ENCODE results near the gene MBNL1.
A peak's percentile ranks its signal among the peaks of the same experiment; 100 is the strongest.

MBNL1 gene

DNA sequence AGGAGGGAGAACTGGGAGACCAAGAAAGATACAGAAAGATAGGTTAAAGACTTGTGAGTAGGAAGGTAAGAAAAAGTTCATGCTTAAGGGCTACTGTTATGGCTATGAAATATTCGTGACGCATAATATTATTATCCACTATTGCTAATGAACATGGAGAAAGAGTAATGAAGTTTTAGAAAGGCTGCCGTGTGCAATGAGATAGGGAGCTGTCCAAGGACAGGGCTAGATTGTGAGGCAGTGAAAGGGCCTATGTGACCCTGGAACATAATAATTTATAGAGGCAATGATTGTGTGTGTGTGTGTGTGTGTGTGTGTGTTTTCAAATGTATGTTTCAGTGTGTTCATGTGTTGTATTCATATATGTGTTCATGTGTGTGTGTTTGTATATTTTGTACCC, 27.7 kb downstream of the MBNL1 start:
- no peak overlapping the region for H4K91ac ChIP-seq (ENCODE audit: low read depth, low read length)
- no peak for DNase-seq
- H2AFZ ChIP-seq (ENCODE audit: insufficient read depth, low read length, poor library complexity) = no peak overlapping the region
- H2AK5ac ChIP-seq (ENCODE audit: low read length) = no peak overlapping the region
- no peak overlapping the region for H3K14ac ChIP-seq (ENCODE audit: low read length)
- no peaks in the 10 kb centered on the region for H3K79me1 ChIP-seq (ENCODE audit: low read length)
- WGBS (ENCODE audit: extremely low coverage, insufficient coverage, insufficient read length) = no CpG with 5 or more reads among the region's 3 CpGs
- no peak overlapping the region for H2BK5ac ChIP-seq (ENCODE audit: low read depth, low read length, poor library complexity)
- no peak overlapping the region for H3K27ac ChIP-seq (ENCODE audit: low read depth, low read length)
- no peaks in the 10 kb centered on the region for H3K79me2 ChIP-seq (ENCODE audit: control insufficient read depth, insufficient read depth, low read length, poor library complexity)
- no peak overlapping the region for H2BK12ac ChIP-seq (ENCODE audit: low read length)
- no peak overlapping the region for H3K23ac ChIP-seq (ENCODE audit: low read length)
- H4K12ac ChIP-seq (ENCODE audit: low read depth, low read length) = no peak overlapping the region
- peaks cover 2 to 3% of the 10 kb centered on the region in 2 experiments for H3K36me3 ChIP-seq (ENCODE audit: control insufficient read depth in 1 of 2, insufficient read depth in 2 of 2, low read length in 2 of 2)
- H3K4ac ChIP-seq (ENCODE audit: low read depth, low read length) = no peak overlapping the region
- H3K18ac ChIP-seq (ENCODE audit: low read length) = no peak overlapping the region
- peaks cover 0 to 2% of the 10 kb centered on the region in 2 experiments for H3K4me1 ChIP-seq (ENCODE audit: control insufficient read depth in 1 of 2, insufficient read depth in 2 of 2, low read length in 2 of 2)
- no peak overlapping the region for H3K9ac ChIP-seq (ENCODE audit: low read length)
- H2BK120ac ChIP-seq (ENCODE audit: insufficient read depth, low read length, poor library complexity) = no peak overlapping the region
- no peak overlapping the region for H3K4me3 ChIP-seq (ENCODE audit: low read depth, low read length)
- H4K8ac ChIP-seq (ENCODE audit: low read depth, low read length) = no peak overlapping the region
- no peaks in the 10 kb centered on the region for H3K9me3 ChIP-seq (ENCODE audit: insufficient read depth, low read depth, low read length)
- no peaks in the 10 kb centered on the region for H3K27me3 ChIP-seq (ENCODE audit: insufficient read depth, low read length)
- no peak overlapping the region for H3K4me2 ChIP-seq (ENCODE audit: low read length)

DNA sequence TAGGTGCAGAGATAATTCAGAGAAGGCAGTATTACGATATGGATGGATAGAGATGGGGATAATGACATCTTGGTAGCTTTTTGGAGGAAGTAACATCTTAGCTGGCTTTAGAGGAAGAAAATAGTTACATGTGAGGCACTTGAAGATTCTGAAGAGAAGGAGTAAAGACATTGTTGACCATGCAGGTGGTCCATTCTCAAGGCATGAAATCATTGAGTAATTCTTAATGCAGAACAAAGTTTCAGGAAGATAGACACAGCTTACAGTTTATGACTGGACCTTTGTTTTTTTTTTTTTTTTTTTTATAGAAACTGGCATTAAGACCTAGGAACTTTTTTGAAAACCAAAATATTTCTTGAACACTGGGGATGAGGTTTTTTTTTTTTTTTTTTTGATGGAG, 28.2 kb downstream of the MBNL1 start:
- Histone ChIP-seq H4K12ac (ENCODE audit: low read depth, low read length) (no peak overlapping the region), H3K4ac (ENCODE audit: low read depth, low read length) (no peak overlapping the region), H3K4me3 (ENCODE audit: low read depth, low read length) (no peak overlapping the region), H3K27me3 (ENCODE audit: insufficient read depth, low read length) (no peaks in the 10 kb centered on the region), H4K8ac (ENCODE audit: low read depth, low read length) (no peak overlapping the region), H3K18ac (ENCODE audit: low read length) (no peak overlapping the region), H3K9ac (ENCODE audit: low read length) (no peak overlapping the region), H2AK5ac (ENCODE audit: low read length) (no peak overlapping the region), H2BK12ac (ENCODE audit: low read length) (no peak overlapping the region), H2AFZ (ENCODE audit: insufficient read depth, low read length, poor library complexity) (no peak overlapping the region), H3K36me3 (ENCODE audit: control insufficient read depth in 1 of 2, insufficient read depth in 2 of 2, low read length in 2 of 2) (peaks cover 2 to 3% of the 10 kb centered on the region in 2 experiments), H3K14ac (ENCODE audit: low read length) (no peak overlapping the region), H3K23ac (ENCODE audit: low read length) (no peak overlapping the region), H3K4me1 (ENCODE audit: control insufficient read depth in 1 of 2, insufficient read depth in 2 of 2, low read length in 2 of 2) (peaks cover 0 to 2% of the 10 kb centered on the region in 2 experiments), H3K27ac (ENCODE audit: low read depth, low read length) (no peak overlapping the region), H4K91ac (ENCODE audit: low read depth, low read length) (no peak overlapping the region), H3K79me1 (ENCODE audit: low read length) (no peaks in the 10 kb centered on the region), H3K79me2 (ENCODE audit: control insufficient read depth, insufficient read depth, low read length, poor library complexity) (no peaks in the 10 kb centered on the region), H2BK5ac (ENCODE audit: low read depth, low read length, poor library complexity) (no peak overlapping the region), H3K4me2 (ENCODE audit: low read length) (no peak overlapping the region), H3K9me3 (ENCODE audit: insufficient read depth, low read depth, low read length) (no peaks in the 10 kb centered on the region), H2BK120ac (ENCODE audit: insufficient read depth, low read length, poor library complexity) (no peak overlapping the region)
- no peak for DNase-seq
- WGBS (ENCODE audit: extremely low coverage, insufficient coverage, insufficient read length) = no CpG with 5 or more reads among the region's 1 CpG

DNA sequence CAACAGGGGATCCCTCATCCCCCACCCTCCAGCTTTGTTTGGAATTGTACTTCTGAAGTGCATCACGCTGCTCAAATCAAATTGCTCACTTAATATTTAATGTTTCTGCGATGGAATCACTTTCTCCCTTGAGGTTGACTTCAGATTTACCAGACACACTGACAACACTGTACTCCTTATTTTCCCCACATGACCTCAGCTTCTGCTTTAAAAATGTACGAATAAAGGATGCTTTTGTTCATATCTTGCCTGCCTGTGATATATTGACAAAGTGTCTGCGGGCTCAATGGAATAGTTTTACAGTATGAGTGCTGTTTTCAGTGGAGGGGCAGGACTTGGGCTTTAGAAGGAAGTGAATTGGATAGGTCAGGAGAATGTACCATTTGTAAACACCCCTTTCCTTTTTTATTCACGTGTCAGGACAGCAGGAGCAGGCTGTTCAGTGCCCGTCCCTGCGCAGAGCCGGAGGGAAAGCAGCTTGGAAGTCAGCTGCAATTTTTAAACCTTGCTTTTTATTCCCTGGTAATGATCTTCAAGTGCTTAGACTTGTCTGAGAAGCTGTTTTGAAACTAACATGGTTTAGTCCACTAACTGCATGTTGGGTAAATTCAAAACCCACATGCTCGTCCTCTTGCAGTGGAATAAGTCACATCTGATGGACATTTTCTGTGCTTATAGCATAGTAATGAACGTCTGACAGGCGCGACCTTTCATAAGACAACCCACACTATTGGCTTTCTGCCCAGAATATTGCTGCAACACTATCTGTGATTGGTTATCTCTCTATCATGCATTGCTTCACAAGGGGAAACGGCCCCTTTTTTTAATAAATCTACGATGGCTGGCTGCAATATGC, 29.9 kb downstream of the MBNL1 start:
- Histone ChIP-seq H3K79me1 (ENCODE audit: low read length) (no peaks in the 10 kb centered on the region), H2BK5ac (ENCODE audit: low read depth, low read length, poor library complexity) (no peak overlapping the region), H3K27me3 (ENCODE audit: insufficient read depth, low read length) (no peaks in the 10 kb centered on the region), H3K4me1 (ENCODE audit: control insufficient read depth in 1 of 2, insufficient read depth in 2 of 2, low read length in 2 of 2) (peaks cover 0 to 2% of the 10 kb centered on the region in 2 experiments), H3K79me2 (ENCODE audit: control insufficient read depth, insufficient read depth, low read length, poor library complexity) (no peaks in the 10 kb centered on the region), H4K91ac (ENCODE audit: low read depth, low read length) (no peak overlapping the region), H2AK5ac (ENCODE audit: low read length) (no peak overlapping the region), H2BK120ac (ENCODE audit: insufficient read depth, low read length, poor library complexity) (no peak overlapping the region), H3K9ac (ENCODE audit: low read length) (no peak overlapping the region), H3K4me3 (ENCODE audit: low read depth, low read length) (no peak overlapping the region), H3K23ac (ENCODE audit: low read length) (no peak overlapping the region), H3K4me2 (ENCODE audit: low read length) (peak overlapping the region; percentile 8), H4K12ac (ENCODE audit: low read depth, low read length) (no peak overlapping the region), H3K27ac (ENCODE audit: low read depth, low read length) (no peak overlapping the region), H3K9me3 (ENCODE audit: insufficient read depth, low read depth, low read length) (no peaks in the 10 kb centered on the region), H4K8ac (ENCODE audit: low read depth, low read length) (no peak overlapping the region), H2BK12ac (ENCODE audit: low read length) (no peak overlapping the region), H3K4ac (ENCODE audit: low read depth, low read length) (no peak overlapping the region), H2AFZ (ENCODE audit: insufficient read depth, low read length, poor library complexity) (no peak overlapping the region), H3K18ac (ENCODE audit: low read length) (no peak overlapping the region), H3K36me3 (ENCODE audit: control insufficient read depth in 1 of 2, insufficient read depth in 2 of 2, low read length in 2 of 2) (peaks cover 2 to 3% of the 10 kb centered on the region in 2 experiments), H3K14ac (ENCODE audit: low read length) (no peak overlapping the region)
- DNase-seq = peak; percentile 43 to 59
- WGBS (ENCODE audit: extremely low coverage, insufficient coverage, insufficient read length) = no CpG with 5 or more reads among the region's 14 CpGs

DNA sequence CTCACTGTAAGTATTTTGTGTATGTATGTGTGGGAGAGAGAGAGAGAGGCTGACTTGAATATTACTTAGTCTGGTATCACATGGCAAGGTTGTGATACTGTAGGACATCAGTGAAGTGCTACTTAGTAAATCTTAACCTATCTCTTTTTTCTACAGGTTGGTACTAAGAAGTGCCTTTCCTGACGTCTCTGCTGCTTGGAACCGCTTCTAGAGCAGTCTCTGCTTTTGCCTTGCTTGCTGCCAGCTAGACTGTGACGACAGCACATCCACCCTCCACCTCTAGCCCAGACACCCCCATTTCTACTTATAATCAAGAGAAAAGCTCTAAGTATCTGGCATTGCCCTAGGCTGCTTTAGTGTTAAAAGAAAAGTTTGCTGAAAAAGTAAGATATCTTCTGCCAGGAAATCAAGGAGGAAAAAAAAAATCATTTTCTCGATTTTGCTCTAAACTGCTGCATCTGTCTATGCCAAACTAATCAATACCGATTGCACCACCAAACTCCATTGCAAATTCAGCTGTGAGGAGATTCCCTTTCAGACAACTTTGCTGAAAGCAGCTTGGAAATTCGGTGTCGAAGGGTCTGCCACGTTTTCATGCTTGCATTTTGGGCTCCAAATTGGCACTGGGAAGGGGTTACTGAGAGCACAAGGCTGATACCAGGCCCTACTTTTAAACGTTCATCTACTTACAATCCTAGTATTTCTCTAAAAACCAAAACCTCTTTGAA, 30.7 kb downstream of the MBNL1 start:
- H4K91ac ChIP-seq (ENCODE audit: low read depth, low read length) = no peak overlapping the region
- peaks cover 2 to 3% of the 10 kb centered on the region in 2 experiments for H3K36me3 ChIP-seq (ENCODE audit: control insufficient read depth in 1 of 2, insufficient read depth in 2 of 2, low read length in 2 of 2)
- no peak overlapping the region for H3K4me3 ChIP-seq (ENCODE audit: low read depth, low read length)
- no peak overlapping the region for H3K23ac ChIP-seq (ENCODE audit: low read length)
- no peak overlapping the region for H3K9ac ChIP-seq (ENCODE audit: low read length)
- no peak overlapping the region for H3K14ac ChIP-seq (ENCODE audit: low read length)
- no peak overlapping the region for H4K12ac ChIP-seq (ENCODE audit: low read depth, low read length)
- no peak overlapping the region for H3K18ac ChIP-seq (ENCODE audit: low read length)
- no peak overlapping the region for H2BK12ac ChIP-seq (ENCODE audit: low read length)
- WGBS (ENCODE audit: extremely low coverage, insufficient coverage, insufficient read length) = no CpG with 5 or more reads among the region's 9 CpGs
- H4K8ac ChIP-seq (ENCODE audit: low read depth, low read length) = no peak overlapping the region
- H2AK5ac ChIP-seq (ENCODE audit: low read length) = no peak overlapping the region
- H2AFZ ChIP-seq (ENCODE audit: insufficient read depth, low read length, poor library complexity) = no peak overlapping the region
- H2BK5ac ChIP-seq (ENCODE audit: low read depth, low read length, poor library complexity) = no peak overlapping the region
- H3K79me2 ChIP-seq (ENCODE audit: control insufficient read depth, insufficient read depth, low read length, poor library complexity) = no peaks in the 10 kb centered on the region
- no peak overlapping the region for H3K27ac ChIP-seq (ENCODE audit: low read depth, low read length)
- H3K79me1 ChIP-seq (ENCODE audit: low read length) = no peaks in the 10 kb centered on the region
- no peaks in the 10 kb centered on the region for H3K27me3 ChIP-seq (ENCODE audit: insufficient read depth, low read length)
- no peak overlapping the region for H3K4ac ChIP-seq (ENCODE audit: low read depth, low read length)
- peaks cover 0 to 2% of the 10 kb centered on the region in 2 experiments for H3K4me1 ChIP-seq (ENCODE audit: control insufficient read depth in 1 of 2, insufficient read depth in 2 of 2, low read length in 2 of 2)
- H3K9me3 ChIP-seq (ENCODE audit: insufficient read depth, low read depth, low read length) = no peaks in the 10 kb centered on the region
- no peak for DNase-seq
- H3K4me2 ChIP-seq (ENCODE audit: low read length) = no peak overlapping the region
- H2BK120ac ChIP-seq (ENCODE audit: insufficient read depth, low read length, poor library complexity) = no peak overlapping the region

Measured in trophoblast cell (in vitro differentiated cells and primary cell).